HG03060 (cell line): ENCODE results near the gene ARHGAP27.

Experiments
- ATAC-seq: cut with Tn5 transposase; IDR thresholded peaks from one replicate; pipeline ENCODE4 v1.9.1; 2021; ENCODE audit warnings: low read depth, moderate number of reproducible peaks; ENCODE audit not compliant: unreplicated experiment

The ARHGAP27 gene

DNA sequence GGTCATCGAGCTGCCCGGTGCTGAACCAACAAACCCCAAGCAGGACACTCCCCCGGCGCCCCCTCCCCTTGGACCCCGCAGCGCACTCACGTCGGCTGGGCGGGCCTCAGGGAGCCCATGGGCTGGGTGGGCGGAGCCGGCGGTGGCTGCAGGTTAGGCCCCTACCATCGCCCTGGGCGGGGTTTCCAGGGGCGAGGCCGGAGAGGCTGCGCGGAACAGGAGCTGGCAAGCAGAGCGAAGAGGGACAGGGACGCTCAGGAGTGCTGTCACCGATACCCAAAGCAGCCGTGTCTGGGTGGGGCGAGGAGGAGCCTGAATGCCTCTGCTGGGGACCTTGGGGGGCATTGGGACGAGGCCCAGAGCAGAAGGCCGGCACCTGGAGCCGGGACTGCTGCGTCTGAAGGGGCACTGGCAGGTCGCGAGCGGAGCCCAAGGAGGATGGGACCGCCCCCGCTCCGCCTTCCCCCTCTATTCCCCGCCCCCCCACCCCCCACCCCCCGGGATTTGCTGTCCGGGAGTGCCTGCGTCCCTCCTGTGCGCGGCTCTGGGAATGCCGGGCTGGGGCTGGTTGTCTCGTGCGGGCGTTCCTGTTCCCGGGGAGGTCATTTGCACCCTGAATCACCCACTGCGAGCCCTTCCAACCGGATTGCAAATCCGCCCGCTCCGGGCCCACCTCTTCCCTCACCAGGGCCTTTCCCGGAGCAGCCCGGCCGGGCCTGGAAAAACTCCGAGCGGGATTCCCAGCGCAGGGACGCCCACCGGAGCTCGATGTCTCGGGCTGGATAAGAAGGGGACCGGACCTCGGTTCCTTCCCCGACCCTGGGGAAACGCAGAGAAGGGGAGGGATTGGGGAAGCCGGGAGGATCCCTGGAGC lies 902 bp downstream of the ARHGAP27 start:
- no peak for ATAC-seq

DNA sequence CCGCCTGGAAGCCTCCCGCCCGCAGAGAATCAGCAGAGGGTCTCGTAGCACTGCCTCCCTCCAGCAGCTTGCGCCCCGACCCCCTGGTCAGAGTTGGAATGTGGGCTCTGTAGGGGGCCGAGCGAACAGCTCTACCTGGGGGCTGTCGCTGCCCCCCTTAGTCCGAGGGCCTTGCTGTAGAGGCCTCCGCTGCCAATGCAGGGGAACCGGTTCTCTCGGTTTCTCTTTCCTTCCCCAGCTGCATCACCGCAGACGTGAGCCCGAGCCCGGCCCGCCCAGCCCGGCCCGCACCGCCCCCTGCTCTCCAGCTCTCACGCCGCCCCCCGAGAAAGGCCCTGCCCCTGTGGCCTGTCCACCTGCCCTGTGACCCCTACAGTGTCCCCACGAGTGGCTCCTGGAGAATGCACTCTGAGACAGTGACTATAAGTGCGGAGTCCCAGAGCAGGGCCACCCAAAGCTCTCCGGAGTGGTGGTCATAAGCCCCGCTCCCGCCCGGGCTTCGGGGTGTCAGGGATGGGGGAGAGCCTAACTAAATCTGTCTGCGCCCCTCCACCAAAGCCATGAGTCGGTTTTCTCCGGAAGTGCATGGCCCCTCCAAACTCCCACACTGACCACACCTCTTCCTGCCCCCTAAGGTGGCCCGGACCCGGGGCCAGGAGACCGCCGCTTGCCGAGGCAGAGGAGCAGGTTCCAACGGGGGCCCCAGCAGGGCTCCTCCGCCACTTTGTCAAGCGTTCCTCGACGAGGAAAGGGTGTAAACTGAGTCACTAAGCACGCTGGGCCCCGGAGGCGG lies 1.7 kb downstream of the ARHGAP27 start:
- no peak for ATAC-seq

- no peak for ATAC-seq
Observed at GRCh38 chr17:45430006-45430737, 2.5 kb downstream of the ARHGAP27 start.

GRCh38 chr17:45429339-45430005 lies 3.2 kb downstream of the ARHGAP27 start:
- no peak for ATAC-seq

DNA sequence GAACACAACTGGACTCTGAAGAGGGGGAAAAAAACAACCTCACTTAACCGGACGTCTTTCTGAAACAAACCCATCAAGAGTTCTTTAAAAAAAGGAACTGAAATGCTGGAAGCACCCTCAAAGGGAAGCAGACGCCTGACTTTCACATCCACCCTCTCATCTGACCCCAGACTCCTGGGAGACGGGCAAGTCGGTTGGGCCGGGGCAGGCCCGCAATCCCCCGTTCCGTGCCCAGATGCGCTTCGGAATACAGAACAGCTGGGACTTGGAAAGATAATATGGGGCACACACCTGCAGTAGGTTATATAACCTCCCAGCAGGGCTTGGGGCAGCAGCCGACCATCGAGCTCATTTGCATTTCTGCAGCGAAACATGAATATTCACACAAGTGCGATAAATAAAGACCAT lies 3.7 kb downstream of the ARHGAP27 start:
- ATAC-seq = no peak

DNA sequence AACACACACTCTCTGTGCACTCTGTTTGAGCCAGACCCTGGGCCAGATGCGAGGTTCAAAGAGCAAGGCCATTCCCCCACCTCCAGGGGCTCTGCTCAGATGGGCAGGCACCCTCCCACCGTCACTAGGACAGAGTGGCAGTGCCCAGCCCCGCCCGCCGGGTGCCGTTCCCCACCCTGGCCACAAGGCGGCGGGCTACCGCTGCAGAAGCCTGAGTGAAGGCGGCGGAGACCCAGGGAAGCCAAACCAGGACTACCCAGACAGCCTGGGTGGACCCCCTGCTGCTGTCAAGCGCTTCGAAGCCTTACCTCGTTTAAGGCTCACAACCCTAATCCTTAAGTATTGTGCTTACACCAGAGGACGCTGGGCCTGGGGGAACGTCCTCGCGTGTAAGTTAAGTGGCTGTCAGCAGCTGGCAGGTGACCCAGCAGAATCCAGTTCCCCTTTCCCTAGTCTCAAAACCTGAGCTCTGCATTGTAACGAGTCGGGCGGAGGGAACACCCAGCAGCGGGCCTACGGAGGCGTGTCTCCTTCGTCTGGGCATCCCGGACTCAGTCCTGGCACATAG lies 4.5 kb downstream of the ARHGAP27 start:
- no peak for ATAC-seq

- ATAC-seq = no peak
Observed at GRCh38 chr17:45427181-45427835, 5.4 kb downstream of the ARHGAP27 start.

GRCh38 chr17:45426561-45426960 lies 6.1 kb downstream of the ARHGAP27 start:
- ATAC-seq = no peak

- no peak for ATAC-seq
Observed at GRCh38 chr17:45425984-45426413, 6.7 kb downstream of the ARHGAP27 start.

- no peak for ATAC-seq
Observed at GRCh38 chr17:45425125-45425983, 7.3 kb downstream of the ARHGAP27 start.

- ATAC-seq = no peak
Observed at GRCh38 chr17:45424769-45425124, 7.9 kb downstream of the ARHGAP27 start.

DNA sequence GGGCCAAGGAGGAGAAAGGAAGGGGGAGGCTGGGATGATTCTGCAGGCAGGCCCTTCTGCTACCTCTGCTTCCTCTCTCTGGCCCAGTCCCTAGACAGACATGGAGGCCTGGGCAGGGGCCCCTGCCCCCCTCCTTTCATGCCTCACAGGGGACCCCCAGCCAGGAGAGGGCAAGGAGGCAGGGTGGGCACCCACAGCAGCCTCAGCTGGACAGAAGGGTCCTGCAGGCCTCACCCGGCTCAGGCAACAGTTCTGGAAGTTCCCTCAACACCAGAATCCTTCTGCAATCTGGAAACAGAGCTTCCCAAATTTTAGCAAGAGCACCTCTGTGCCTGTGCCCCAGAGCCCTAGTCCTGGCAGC lies 8.7 kb downstream of the ARHGAP27 start:
- ATAC-seq = no peak

GRCh38 chr17:45423304-45423974 lies 9.2 kb downstream of the ARHGAP27 start:
- ATAC-seq = no peak

- ATAC-seq = no peak
Observed at GRCh38 chr17:45414990-45415881, 17.4 kb downstream of the ARHGAP27 start.

- ATAC-seq = no peak
Observed at GRCh38 chr17:45413498-45413923, 19.2 kb downstream of the ARHGAP27 start.

DNA sequence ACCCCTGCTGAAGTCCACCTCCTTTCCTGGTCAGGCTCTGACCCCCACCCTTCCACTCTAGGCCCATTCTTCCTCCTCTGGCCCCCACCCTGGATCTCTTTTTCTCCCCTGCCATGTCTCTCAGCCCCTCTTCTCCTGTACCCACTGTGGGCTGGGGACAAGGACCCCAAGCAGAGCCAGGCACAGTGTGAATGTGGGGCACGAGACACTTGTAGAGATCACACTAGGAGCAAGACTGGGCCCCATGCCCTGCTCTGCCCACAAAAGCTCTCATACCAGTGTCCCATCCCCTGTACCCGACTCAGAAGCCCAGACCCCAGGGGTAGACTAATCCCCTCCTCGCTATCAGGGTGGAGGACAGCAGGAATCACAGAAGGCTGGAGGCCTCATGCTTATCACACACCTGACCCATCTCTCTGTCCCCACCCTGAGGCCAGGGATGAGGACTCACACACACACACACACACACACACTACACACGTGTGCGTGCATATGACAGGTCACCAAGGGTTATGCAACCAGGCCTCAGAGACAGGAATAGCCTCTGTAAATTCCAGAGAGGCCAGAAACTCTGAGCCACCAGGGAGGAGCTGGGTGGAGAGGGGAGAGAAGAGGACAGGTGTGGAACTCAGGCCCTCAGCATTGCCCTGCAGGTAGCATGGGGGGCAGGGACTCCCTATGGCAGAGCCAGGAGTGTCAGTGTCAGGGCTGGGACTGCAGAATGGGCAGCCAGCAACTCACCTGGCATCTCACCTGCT lies 21.1 kb downstream of the ARHGAP27 start:
- no peak for ATAC-seq
